MCF 10A (cell line): Measurements from ENCODE around the gene TM9SF4. TPM values are rescaled to one million over a fixed set of nuclear protein-coding genes. Genes with fewer than 3 reads are reported as not detected.
"Not testable (repeated sequence)": the region's sequence is repeated elsewhere in the genome, so short reads cannot be mapped to it uniquely, and the experiment has no call there.

Experiments used
- BruUV-seq: library from RNA; stranded (reverse); fragments of 400-500 nt; replicated peaks from 2 replicates; lab custom pipeline; 2021; lab: Mats Ljungman, UMichigan
- CTCF ChIA-PET: fragments of 300-600 bp; sonication (Branson Sonifier 250); formaldehyde crosslinking; extraction: SDS; loops from one replicate; lab custom pipeline; 2021; ENCODE audit warnings: antibody characterized with exemption, inconsistent platforms; lab: Yijun Ruan, JAX
- POLR2A ChIA-PET: fragments of 300-600, 350-650 bp; sonication (Branson Sonifier 250); formaldehyde crosslinking; extraction: SDS; loops from one replicate; lab custom pipeline; 2020; ENCODE audit warnings: antibody characterized with exemption, inconsistent platforms; lab: Yijun Ruan, JAX
- DNase-seq: peaks from one replicate; pipeline ENCODE4 v3.0.0-alpha.2; 2018; ENCODE audit not compliant: unreplicated experiment
- H3K27ac Mint-ChIP-seq: one replicate; pipeline ENCODE4 v1.8.0; 2022; ENCODE audit warnings: mild to moderate bottlenecking, low read depth, mixed read lengths; ENCODE audit not compliant: unreplicated experiment
- H3K27me3 Mint-ChIP-seq: one replicate; pipeline ENCODE4 v1.8.0; 2022; ENCODE audit warnings: mixed read lengths; ENCODE audit not compliant: insufficient read depth, unreplicated experiment
- H3K36me3 Mint-ChIP-seq: one replicate; pipeline ENCODE4 v1.8.0; 2022; ENCODE audit warnings: mild to moderate bottlenecking, moderate library complexity, mixed read lengths; ENCODE audit not compliant: insufficient read depth, unreplicated experiment
- H3K4me1 Mint-ChIP-seq: one replicate; pipeline ENCODE4 v1.8.0; 2022; ENCODE audit warnings: mixed read lengths; ENCODE audit not compliant: insufficient read depth, unreplicated experiment
- H3K4me3 Mint-ChIP-seq: one replicate; pipeline ENCODE4 v1.8.0; 2022; ENCODE audit warnings: mild to moderate bottlenecking, moderate library complexity, mixed read lengths; ENCODE audit not compliant: unreplicated experiment
- H3K9me3 Mint-ChIP-seq: one replicate; pipeline ENCODE4 v1.8.0; 2022; ENCODE audit warnings: mixed read lengths; ENCODE audit not compliant: unreplicated experiment
- CTCF ChIP-seq: fragments of 200-600 bp; IDR thresholded peaks from one replicate; pipeline ENCODE4 v1.8.0; 2022; ENCODE audit warnings: antibody characterized with exemption, mild to moderate bottlenecking; ENCODE audit not compliant: unreplicated experiment
- intact Hi-C: fragments of 100-400 bp; cut with micrococcal nuclease; formaldehyde crosslinking; loops from 2 replicates; pipeline ENCODE4 v1.14.1; 2022
- total RNA-seq: library from RNA; stranded (reverse); gene quantifications from 2 replicates; pipeline ENCODE4 v1.2.3, GENCODE V29; 2022

Gene TM9SF4
- total RNA-seq, 1 experiment from 2014 or later = 52.3 TPM

GRCh38 chr20:32193996-32194395 lies 84.5 kb downstream of the TM9SF4 start:
- H3K4me1 Mint-ChIP-seq = no peaks in the 10 kb centered on the region
- H3K27ac Mint-ChIP-seq = no peak overlapping the region
- H3K4me3 Mint-ChIP-seq = no peak overlapping the region
- peaks cover 69% of the 10 kb centered on the region for H3K36me3 Mint-ChIP-seq
- no TSS peak for BruUV-seq
- POLR2A ChIA-PET = interaction anchor here (1.0 kb wide), 2 partner anchors 10 to 12 kb away, joined by 3 read pairs; no protein-coding TSS in a partner anchor
- intact Hi-C loops = no loop called here
- CTCF ChIA-PET = interaction anchor here (0.6 kb wide), 2 partner anchors 8 to 1911 kb away, joined by 3 to 4 read pairs; no protein-coding TSS in a partner anchor
- no peaks in the 10 kb centered on the region for H3K27me3 Mint-ChIP-seq
- TF ChIP-seq CTCF = no peak
- no peaks in the 10 kb centered on the region for H3K9me3 Mint-ChIP-seq
- DNase-seq = no peak

DNA sequence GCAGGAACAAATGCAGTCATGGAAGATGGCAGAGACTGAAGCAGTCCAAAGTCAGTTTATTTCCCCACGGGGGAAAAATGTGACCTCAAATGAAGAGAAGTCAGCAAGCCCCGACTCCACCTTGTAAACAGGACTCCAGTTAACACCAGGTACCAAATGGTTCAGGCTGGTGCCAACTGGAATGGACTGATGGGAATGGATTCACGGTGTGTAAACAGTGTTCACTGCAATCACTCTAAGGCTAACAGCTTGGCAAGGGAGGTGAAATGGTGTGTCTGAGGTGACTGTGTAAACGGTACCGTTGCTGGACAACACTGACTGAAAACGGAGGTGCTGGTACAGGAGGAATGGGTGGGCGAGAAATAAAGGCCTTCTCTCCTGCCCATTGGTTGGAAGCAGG lies 86.1 kb downstream of the TM9SF4 start:
- ChIA-PET POLR2A (no interaction called here), CTCF (interaction anchor here (0.6 kb wide), 1 partner anchor 337 kb away, joined by 3 read pairs; no protein-coding TSS in a partner anchor)
- intact Hi-C loops = no loop called here
- BruUV-seq = no TSS peak
- TF ChIP-seq CTCF = no peak
- Mint-ChIP-seq H3K4me3 (no peak overlapping the region), H3K27me3 (no peaks in the 10 kb centered on the region), H3K27ac (no peak overlapping the region), H3K9me3 (no peaks in the 10 kb centered on the region), H3K4me1 (no peaks in the 10 kb centered on the region), H3K36me3 (peaks cover 82% of the 10 kb centered on the region)
- DNase-seq = no peak

DNA sequence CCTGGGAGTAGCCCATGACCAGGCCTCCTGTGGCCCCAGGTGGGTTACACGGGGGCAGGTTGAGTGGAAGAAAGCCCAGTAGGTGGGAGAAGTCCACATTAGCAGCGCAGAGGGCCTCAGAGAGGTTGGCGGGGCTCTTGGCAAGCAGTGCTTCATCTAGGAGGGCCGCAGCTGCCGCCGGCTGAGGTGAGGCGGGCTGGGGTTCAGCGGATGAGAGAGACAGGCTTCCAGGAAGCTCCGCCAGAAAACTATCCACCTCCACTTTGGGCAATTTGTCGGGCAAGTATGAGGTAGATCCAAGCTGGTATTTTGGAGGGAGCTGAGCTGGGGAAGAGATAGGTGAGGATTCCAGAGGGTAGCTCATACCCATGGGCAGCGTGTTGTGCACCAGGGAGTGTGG lies 87.1 kb downstream of the TM9SF4 start:
- DNase-seq, H3K4me1 Mint-ChIP-seq, H3K4me3 Mint-ChIP-seq, intact Hi-C loops, H3K27ac Mint-ChIP-seq, H3K27me3 Mint-ChIP-seq, H3K9me3 Mint-ChIP-seq, CTCF ChIA-PET, BruUV-seq: not testable (repeated sequence)
- H3K36me3 Mint-ChIP-seq = peaks cover 93% of the 10 kb centered on the region
- POLR2A ChIA-PET = interaction anchor here (0.5 kb wide), 1 partner anchor 28 kb away, joined by 3 read pairs; no protein-coding TSS in a partner anchor

GRCh38 chr20:32197136-32197535 lies 87.6 kb downstream of the TM9SF4 start:
- BruUV-seq, CTCF ChIA-PET, H3K27me3 Mint-ChIP-seq, POLR2A ChIA-PET, H3K27ac Mint-ChIP-seq, DNase-seq, H3K4me1 Mint-ChIP-seq, H3K9me3 Mint-ChIP-seq, intact Hi-C loops, H3K4me3 Mint-ChIP-seq: not testable (repeated sequence)
- H3K36me3 Mint-ChIP-seq = peaks cover 96% of the 10 kb centered on the region

DNA sequence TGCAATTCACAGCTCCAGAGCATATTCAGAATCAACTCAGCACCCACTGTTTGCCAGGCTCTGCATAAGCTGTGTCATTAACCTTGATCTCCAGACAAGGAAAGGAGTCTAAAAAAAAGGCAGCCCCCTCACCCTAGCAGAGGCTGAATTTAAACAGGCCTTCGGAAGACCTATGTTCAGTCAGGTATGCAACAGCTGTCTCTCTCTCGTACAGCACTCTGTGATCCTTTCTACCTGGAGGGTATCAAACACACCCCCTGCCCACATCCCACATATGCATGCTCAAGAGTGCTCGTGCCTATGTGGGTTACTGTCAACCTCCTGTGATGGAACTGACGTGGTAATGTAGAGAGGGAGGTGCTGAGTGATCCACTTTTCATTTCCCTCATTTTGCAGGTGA lies 89.5 kb downstream of the TM9SF4 start:
- peaks cover 82% of the 10 kb centered on the region for H3K36me3 Mint-ChIP-seq
- no peak for DNase-seq
- no peak for TF ChIP-seq CTCF
- ChIA-PET POLR2A (interaction anchor here (0.7 kb wide), 1 partner anchor 11 kb away, joined by 4 read pairs; no protein-coding TSS in a partner anchor), CTCF (interaction anchor here (0.7 to 1.4 kb wide), 2 partner anchors 19 to 374 kb away, joined by 3 read pairs; no protein-coding TSS in a partner anchor)
- peaks cover 20% of the 10 kb centered on the region for H3K4me1 Mint-ChIP-seq
- intact Hi-C loops = no loop called here
- H3K4me3 Mint-ChIP-seq = no peak overlapping the region
- BruUV-seq = no TSS peak
- no peaks in the 10 kb centered on the region for H3K27me3 Mint-ChIP-seq
- no peak overlapping the region for H3K27ac Mint-ChIP-seq
- no peaks in the 10 kb centered on the region for H3K9me3 Mint-ChIP-seq
